H1 (cell line): ENCODE measurements around the gene VHLL. TPM values are rescaled to one million over a fixed set of nuclear protein-coding genes. Genes with fewer than 3 reads are reported as not detected.

Experiments used
- CBX8 ChIP-seq: fragments of 300-800, 300-1000 bp; sonication (generic); IDR thresholded peaks from 2 replicates; pipeline ENCODE4 v1.7.1; 2016; ENCODE audit warnings: low read depth, low read length, borderline replicate concordance
- polyA plus RNA-seq, 7 experiments: library from polyadenylated mRNA; depleted of rRNA in 3 of 7; stranded (reverse) in 5 of 7; unstranded in 2 of 7; fragments of >200 nt in 5 of 7; fragments of 200-250 nt in 2 of 7; gene quantifications; 1 replicate in 5 of 7; 2 replicates in 1 of 7; 4 replicates in 1 of 7; pipeline versions ENCODE4 v1.2.1 to v1.2.3, GENCODE V29; 2011 to 2013; ENCODE audit warnings: missing spikeins in 2 of 7, mixed read lengths in 2 of 7
- total RNA-seq: library from RNA; stranded (reverse); fragmentation: NEBNext Ultra II Directional; extraction: Animal tissue kit (Norgen Biotek cat#: 25700); gene quantifications from 2 replicates; pipeline ENCODE4 v1.2.1, GENCODE V29; 2021
- TF ChIP-seq, protein P1 (sequence below): IDR thresholded peaks from 2 replicates; pipeline ENCODE4 v1.6.1; 2012; ENCODE audit warnings: low read length, inconsistent platforms
- TF ChIP-seq, protein P2 (sequence below): IDR thresholded peaks from 2 replicates; pipeline ENCODE4 v1.6.1; 2011; ENCODE audit warnings: low read length, improper control_type of control experiment

Gene VHLL
- total and polyA plus RNA-seq, 2 of the 8 experiments (the other 6 are each of a cell fraction or from before 2014, with no cell fraction given) = not detected

DNA sequence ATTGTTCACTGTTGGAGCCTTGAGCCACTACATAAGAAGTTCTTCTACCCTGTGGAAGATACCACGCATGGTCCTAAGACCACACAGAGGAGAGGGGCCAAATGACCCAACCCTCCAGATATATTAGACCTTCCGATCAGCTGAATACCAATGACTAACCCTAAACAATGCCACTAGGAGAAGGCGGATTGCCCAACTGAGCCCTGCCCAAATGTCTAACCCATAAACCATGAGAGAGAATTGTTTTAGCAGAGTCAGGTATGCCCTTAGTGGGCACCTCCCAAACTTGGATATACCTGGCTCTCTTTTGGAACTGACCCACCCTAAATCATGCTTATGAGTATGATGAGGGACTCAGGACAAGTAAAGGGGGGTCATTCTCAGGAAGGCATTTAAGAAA lies 28.8 kb downstream of the VHLL start (continued):
- TF ChIP-seq CBX8 = no peak
- TF ChIP-seq, protein P1, sequence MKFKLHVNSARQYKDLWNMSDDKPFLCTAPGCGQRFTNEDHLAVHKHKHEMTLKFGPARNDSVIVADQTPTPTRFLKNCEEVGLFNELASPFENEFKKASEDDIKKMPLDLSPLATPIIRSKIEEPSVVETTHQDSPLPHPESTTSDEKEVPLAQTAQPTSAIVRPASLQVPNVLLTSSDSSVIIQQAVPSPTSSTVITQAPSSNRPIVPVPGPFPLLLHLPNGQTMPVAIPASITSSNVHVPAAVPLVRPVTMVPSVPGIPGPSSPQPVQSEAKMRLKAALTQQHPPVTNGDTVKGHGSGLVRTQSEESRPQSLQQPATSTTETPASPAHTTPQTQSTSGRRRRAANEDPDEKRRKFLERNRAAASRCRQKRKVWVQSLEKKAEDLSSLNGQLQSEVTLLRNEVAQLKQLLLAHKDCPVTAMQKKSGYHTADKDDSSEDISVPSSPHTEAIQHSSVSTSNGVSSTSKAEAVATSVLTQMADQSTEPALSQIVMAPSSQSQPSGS = no peak
- TF ChIP-seq, protein P2, sequence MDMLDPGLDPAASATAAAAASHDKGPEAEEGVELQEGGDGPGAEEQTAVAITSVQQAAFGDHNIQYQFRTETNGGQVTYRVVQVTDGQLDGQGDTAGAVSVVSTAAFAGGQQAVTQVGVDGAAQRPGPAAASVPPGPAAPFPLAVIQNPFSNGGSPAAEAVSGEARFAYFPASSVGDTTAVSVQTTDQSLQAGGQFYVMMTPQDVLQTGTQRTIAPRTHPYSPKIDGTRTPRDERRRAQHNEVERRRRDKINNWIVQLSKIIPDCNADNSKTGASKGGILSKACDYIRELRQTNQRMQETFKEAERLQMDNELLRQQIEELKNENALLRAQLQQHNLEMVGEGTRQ = no peak
